Measurements from ENCODE around the gene M1AP.
"Not testable (repeated sequence)": the region's sequence is repeated elsewhere in the genome, so short reads cannot be mapped to it uniquely, and the experiment has no call there.

Gene M1AP

DNA sequence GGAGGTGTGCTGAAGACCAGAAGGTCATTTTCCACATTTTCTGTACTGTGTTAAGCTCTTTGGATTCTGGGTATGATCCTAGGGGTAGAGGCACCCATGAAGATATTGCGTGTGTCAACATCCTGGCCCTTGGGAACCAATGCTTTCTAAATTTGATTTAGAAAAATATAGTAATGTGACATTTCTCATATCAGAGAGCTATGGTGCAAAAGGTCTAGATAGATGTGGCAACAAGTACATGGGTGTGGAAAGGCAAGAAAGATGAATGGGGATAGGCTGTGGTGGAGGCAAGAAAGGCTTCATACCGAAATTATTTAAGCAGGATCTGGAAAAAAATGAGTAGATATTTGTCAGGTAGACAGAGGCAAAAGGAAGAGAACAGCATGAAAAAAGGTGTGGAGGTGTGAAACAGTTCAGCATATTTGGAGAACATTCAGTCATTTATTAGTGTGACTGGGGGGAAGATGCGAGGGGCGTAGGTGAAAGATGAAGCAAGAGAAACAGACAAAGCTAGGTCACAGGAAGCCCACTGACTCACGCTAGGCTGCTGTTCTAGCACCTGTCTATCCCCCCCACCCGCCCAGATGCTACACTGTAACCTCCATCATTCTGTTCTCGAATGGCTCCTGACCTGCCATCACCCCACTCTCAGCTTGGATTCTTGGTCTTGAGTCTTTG is 81.9 kb downstream of the M1AP start:
- H3K27ac ChIP-seq (ENCODE audit: low read depth, low read length): peak overlapping the region; percentile 100
- no peak overlapping the region for H3K4me3 ChIP-seq (ENCODE audit: low read depth, low read length)
- H3K79me2 ChIP-seq (ENCODE audit: control insufficient read depth, insufficient read depth, low read length, unreplicated experiment): no peaks in the 10 kb centered on the region

DNA sequence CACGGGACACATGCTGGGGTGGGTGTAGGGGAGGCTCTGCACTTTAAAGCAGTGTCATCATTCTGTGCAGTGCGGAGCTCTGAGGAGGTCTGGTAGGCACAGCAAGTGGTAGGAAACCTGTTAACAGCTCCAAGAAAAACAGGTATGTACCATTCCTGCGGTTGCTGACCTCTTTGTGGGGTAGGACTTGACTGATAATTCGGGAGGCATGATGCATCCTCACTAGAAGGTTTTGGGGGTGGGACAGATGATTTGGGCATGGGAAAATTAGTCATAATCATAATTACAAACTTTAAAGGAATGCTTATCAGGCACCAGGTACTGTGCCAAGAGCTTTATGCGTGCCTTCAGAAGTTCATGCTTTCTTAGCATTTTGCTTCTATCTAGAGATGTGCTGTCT is 83.9 kb downstream of the M1AP start:
- Histone ChIP-seq H3K4me1 (ENCODE audit: control insufficient read depth, insufficient read depth, low read length, unreplicated experiment) (peaks cover 75% of the 10 kb centered on the region), H3K4me3 (ENCODE audit: low read depth, low read length) (peak overlapping the region; percentile 8; the same call in 1 of the 2 replicates), H2AFZ (ENCODE audit: low read length, unreplicated experiment) (peak overlapping the region; percentile 10)

More for the DNA sequence above, 81.9 kb downstream of the M1AP start:
- Histone ChIP-seq H3K27me3 (ENCODE audit: insufficient read depth, low read length) (no peaks in the 10 kb centered on the region), H3K36me3 (ENCODE audit: insufficient read depth, low read length) (no peaks in the 10 kb centered on the region), H2AFZ (ENCODE audit: low read length, unreplicated experiment) (no peak overlapping the region), H3K4me1 (ENCODE audit: control insufficient read depth, insufficient read depth, low read length, unreplicated experiment) (peaks cover 75% of the 10 kb centered on the region)

GRCh38 chr2:74562126-74562775 is 85.9 kb downstream of the M1AP start:
- peaks cover 1% of the 10 kb centered on the region for H3K79me2 ChIP-seq (ENCODE audit: control insufficient read depth, insufficient read depth, low read length, unreplicated experiment)
- no peaks in the 10 kb centered on the region for H3K36me3 ChIP-seq (ENCODE audit: insufficient read depth, low read length)
- peaks cover 62% of the 10 kb centered on the region for H3K4me1 ChIP-seq (ENCODE audit: control insufficient read depth, insufficient read depth, low read length, unreplicated experiment)
- H2AFZ ChIP-seq (ENCODE audit: low read length, unreplicated experiment): peak overlapping the region; percentile 76
- H3K27ac ChIP-seq (ENCODE audit: low read depth, low read length): peak overlapping the region; percentile 61
- peak overlapping the region; percentile 25; the same call in 1 of the 2 replicates for H3K4me3 ChIP-seq (ENCODE audit: low read depth, low read length)
- H3K27me3 ChIP-seq (ENCODE audit: insufficient read depth, low read length): no peaks in the 10 kb centered on the region

More for the DNA sequence above, 83.9 kb downstream of the M1AP start:
- H3K79me2 ChIP-seq (ENCODE audit: control insufficient read depth, insufficient read depth, low read length, unreplicated experiment): no peaks in the 10 kb centered on the region
- H3K27me3 ChIP-seq (ENCODE audit: insufficient read depth, low read length): no peaks in the 10 kb centered on the region
- no peaks in the 10 kb centered on the region for H3K36me3 ChIP-seq (ENCODE audit: insufficient read depth, low read length)
- H3K27ac ChIP-seq (ENCODE audit: low read depth, low read length): peak overlapping the region; percentile 100

GRCh38 chr2:74561022-74561421 is 87.1 kb downstream of the M1AP start:
- H3K4me3 ChIP-seq (ENCODE audit: low read depth, low read length); H3K27me3 ChIP-seq (ENCODE audit: insufficient read depth, low read length); H3K27ac ChIP-seq (ENCODE audit: low read depth, low read length); H2AFZ ChIP-seq (ENCODE audit: low read length, unreplicated experiment); H3K36me3 ChIP-seq (ENCODE audit: insufficient read depth, low read length): not testable (repeated sequence)
- Histone ChIP-seq H3K79me2 (ENCODE audit: control insufficient read depth, insufficient read depth, low read length, unreplicated experiment) (peaks cover 13% of the 10 kb centered on the region), H3K4me1 (ENCODE audit: control insufficient read depth, insufficient read depth, low read length, unreplicated experiment) (peaks cover 61% of the 10 kb centered on the region)

DNA sequence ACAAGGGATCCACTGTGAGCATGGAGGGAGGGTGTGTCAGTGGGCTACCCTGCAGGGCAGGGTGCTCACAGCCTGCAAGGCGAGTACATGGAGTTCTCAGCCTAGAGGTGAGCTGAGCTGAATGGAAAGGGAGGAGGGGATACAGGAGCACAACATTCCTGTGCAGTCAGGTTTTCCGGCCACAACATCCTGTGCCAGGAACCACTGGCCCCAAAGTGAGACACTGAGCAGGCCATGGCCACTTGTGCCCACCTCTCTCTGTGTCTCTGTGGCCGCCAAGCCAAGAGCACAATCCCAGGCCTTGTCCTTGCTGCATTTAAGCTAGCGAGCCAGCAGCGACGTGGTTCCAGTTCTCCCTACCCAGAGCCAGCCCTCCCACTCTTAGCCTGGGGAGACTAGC is 87.5 kb downstream of the M1AP start:
- no peak overlapping the region for H3K27ac ChIP-seq (ENCODE audit: low read depth, low read length)
- H2AFZ ChIP-seq (ENCODE audit: low read length, unreplicated experiment): no peak overlapping the region
- H3K4me3 ChIP-seq (ENCODE audit: low read depth, low read length): no peak overlapping the region

DNA sequence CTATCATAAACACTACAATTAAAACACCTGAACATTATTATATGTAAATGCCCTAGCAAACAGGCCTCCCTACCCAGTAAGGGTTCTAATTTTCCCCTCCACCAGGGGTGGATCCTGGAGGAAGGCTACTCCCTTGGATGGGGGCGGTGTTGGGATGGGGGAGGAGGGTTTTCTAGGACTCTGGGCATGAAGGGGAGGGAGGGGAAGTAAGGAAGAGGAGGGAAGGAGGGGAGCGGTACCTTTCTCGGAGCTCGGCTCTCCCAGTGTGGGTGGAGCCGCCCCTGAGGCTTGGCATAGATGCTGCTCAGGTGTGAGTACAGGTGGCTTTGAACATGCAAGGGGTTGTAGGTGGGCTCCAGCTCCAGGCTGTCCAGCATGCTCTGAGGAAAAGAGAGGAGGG is 88.2 kb downstream of the M1AP start:
- H3K27ac ChIP-seq (ENCODE audit: low read depth, low read length): no peak overlapping the region
- peaks cover 24% of the 10 kb centered on the region for H3K79me2 ChIP-seq (ENCODE audit: control insufficient read depth, insufficient read depth, low read length, unreplicated experiment)
- peaks cover 4% of the 10 kb centered on the region; the same call in 1 of the 2 replicates for H3K36me3 ChIP-seq (ENCODE audit: insufficient read depth, low read length)
- H2AFZ ChIP-seq (ENCODE audit: low read length, unreplicated experiment): no peak overlapping the region
- no peaks in the 10 kb centered on the region for H3K27me3 ChIP-seq (ENCODE audit: insufficient read depth, low read length)
- H3K4me1 ChIP-seq (ENCODE audit: control insufficient read depth, insufficient read depth, low read length, unreplicated experiment): peaks cover 58% of the 10 kb centered on the region
- no peak overlapping the region for H3K4me3 ChIP-seq (ENCODE audit: low read depth, low read length)

More for the DNA sequence above, 87.5 kb downstream of the M1AP start:
- peaks cover 4% of the 10 kb centered on the region; the same call in 1 of the 2 replicates for H3K36me3 ChIP-seq (ENCODE audit: insufficient read depth, low read length)
- H3K27me3 ChIP-seq (ENCODE audit: insufficient read depth, low read length): no peaks in the 10 kb centered on the region
- peaks cover 60% of the 10 kb centered on the region for H3K4me1 ChIP-seq (ENCODE audit: control insufficient read depth, insufficient read depth, low read length, unreplicated experiment)
- peaks cover 17% of the 10 kb centered on the region for H3K79me2 ChIP-seq (ENCODE audit: control insufficient read depth, insufficient read depth, low read length, unreplicated experiment)

GRCh38 chr2:74558284-74559230 is 89.6 kb downstream of the M1AP start:
- Histone ChIP-seq H3K4me3 (ENCODE audit: low read depth, low read length) (no peak overlapping the region), H3K36me3 (ENCODE audit: insufficient read depth, low read length) (peaks cover 4% of the 10 kb centered on the region; the same call in 1 of the 2 replicates), H3K27ac (ENCODE audit: low read depth, low read length) (peak overlapping the region; percentile 14; the same call in 1 of the 2 replicates), H3K27me3 (ENCODE audit: insufficient read depth, low read length) (no peaks in the 10 kb centered on the region), H3K79me2 (ENCODE audit: control insufficient read depth, insufficient read depth, low read length, unreplicated experiment) (peaks cover 30% of the 10 kb centered on the region), H3K4me1 (ENCODE audit: control insufficient read depth, insufficient read depth, low read length, unreplicated experiment) (peaks cover 45% of the 10 kb centered on the region), H2AFZ (ENCODE audit: low read length, unreplicated experiment) (no peak overlapping the region)

- peaks cover 39% of the 10 kb centered on the region for H3K4me1 ChIP-seq (ENCODE audit: control insufficient read depth, insufficient read depth, low read length, unreplicated experiment)
- peaks cover 4% of the 10 kb centered on the region; the same call in 1 of the 2 replicates for H3K36me3 ChIP-seq (ENCODE audit: insufficient read depth, low read length)
- H3K79me2 ChIP-seq (ENCODE audit: control insufficient read depth, insufficient read depth, low read length, unreplicated experiment): peaks cover 46% of the 10 kb centered on the region
- no peak overlapping the region for H3K27ac ChIP-seq (ENCODE audit: low read depth, low read length)
- H3K4me3 ChIP-seq (ENCODE audit: low read depth, low read length): 0 out of 2 replicates have a peak overlapping the region, but pooled peaks have one; percentile 13
- H2AFZ ChIP-seq (ENCODE audit: low read length, unreplicated experiment): no peak overlapping the region
- H3K27me3 ChIP-seq (ENCODE audit: insufficient read depth, low read length): no peaks in the 10 kb centered on the region
These were observed 91.2 kb downstream of the M1AP start for GRCh38 chr2:74556831-74557370.

- Histone ChIP-seq H3K36me3 (ENCODE audit: insufficient read depth, low read length) (peaks cover 7% of the 10 kb centered on the region; the same call in 1 of the 2 replicates), H3K27me3 (ENCODE audit: insufficient read depth, low read length) (no peaks in the 10 kb centered on the region)
These were observed 92.0 kb downstream of the M1AP start for GRCh38 chr2:74556159-74556558.

GRCh38 chr2:74555610-74556103 is 92.5 kb downstream of the M1AP start:
- H2AFZ ChIP-seq (ENCODE audit: low read length, unreplicated experiment): no peak overlapping the region
- peak overlapping the region; percentile 97 for H3K4me3 ChIP-seq (ENCODE audit: low read depth, low read length)
- H3K79me2 ChIP-seq (ENCODE audit: control insufficient read depth, insufficient read depth, low read length, unreplicated experiment): peaks cover 58% of the 10 kb centered on the region
- H3K4me1 ChIP-seq (ENCODE audit: control insufficient read depth, insufficient read depth, low read length, unreplicated experiment): peaks cover 49% of the 10 kb centered on the region
- peaks cover 7% of the 10 kb centered on the region; the same call in 1 of the 2 replicates for H3K36me3 ChIP-seq (ENCODE audit: insufficient read depth, low read length)
- H3K27me3 ChIP-seq (ENCODE audit: insufficient read depth, low read length): no peaks in the 10 kb centered on the region
- peak overlapping the region; percentile 89; the same call in 1 of the 2 replicates for H3K27ac ChIP-seq (ENCODE audit: low read depth, low read length)

More at GRCh38 chr2:74556159-74556558, 92.0 kb downstream of the M1AP start:
- Histone ChIP-seq H3K27ac (ENCODE audit: low read depth, low read length) (no peak overlapping the region), H2AFZ (ENCODE audit: low read length, unreplicated experiment) (no peak overlapping the region), H3K4me1 (ENCODE audit: control insufficient read depth, insufficient read depth, low read length, unreplicated experiment) (peaks cover 46% of the 10 kb centered on the region), H3K4me3 (ENCODE audit: low read depth, low read length) (peak overlapping the region; percentile 97), H3K79me2 (ENCODE audit: control insufficient read depth, insufficient read depth, low read length, unreplicated experiment) (peaks cover 53% of the 10 kb centered on the region)

Data from ACC112 (cell line).